ENCODE measurements around the gene GDI2.
"Not testable (repeated sequence)": the region's sequence is repeated elsewhere in the genome, so short reads cannot be mapped to it uniquely, and the experiment has no call there.

Gene GDI2

GRCh38 chr10:5830629-5831445 is 17.6 kb upstream of the GDI2 start:
- DNase-seq, result no peak
- in situ Hi-C loops (cut with HindIII; ENCODE audit: low pct_ligation_motif_present, low pct_unique_long_range_greater_than_20kb, low sequenced_read_pairs), result no loop called here

GRCh38 chr10:5829267-5829666 is 16.0 kb upstream of the GDI2 start:
- in situ Hi-C loops (cut with HindIII; ENCODE audit: low pct_ligation_motif_present, low pct_unique_long_range_greater_than_20kb, low sequenced_read_pairs), result no loop called here
- DNase-seq, result no peak

DNA sequence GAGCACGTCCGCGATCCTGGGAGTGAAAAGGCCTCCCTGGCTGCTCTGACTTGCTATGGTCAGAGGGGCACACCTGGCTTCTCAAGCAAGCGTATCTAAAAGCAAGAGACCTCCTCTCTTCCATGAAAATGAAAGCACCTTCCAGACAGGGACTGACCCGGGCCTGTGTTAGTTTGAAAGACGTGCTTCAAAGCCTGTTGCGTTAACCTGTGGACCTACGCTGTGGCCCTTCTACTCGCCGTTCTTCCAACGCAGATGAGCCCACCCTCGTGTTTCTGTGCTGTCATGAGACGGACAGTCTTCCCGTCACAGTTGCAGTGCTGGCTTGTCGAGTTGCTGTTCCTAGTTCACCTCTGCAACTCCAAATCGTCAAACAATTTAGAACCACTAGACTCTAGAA is 15.5 kb upstream of the GDI2 start:
- DNase-seq, result no peak
- in situ Hi-C loops (cut with HindIII; ENCODE audit: low pct_ligation_motif_present, low pct_unique_long_range_greater_than_20kb, low sequenced_read_pairs), result no loop called here

DNA sequence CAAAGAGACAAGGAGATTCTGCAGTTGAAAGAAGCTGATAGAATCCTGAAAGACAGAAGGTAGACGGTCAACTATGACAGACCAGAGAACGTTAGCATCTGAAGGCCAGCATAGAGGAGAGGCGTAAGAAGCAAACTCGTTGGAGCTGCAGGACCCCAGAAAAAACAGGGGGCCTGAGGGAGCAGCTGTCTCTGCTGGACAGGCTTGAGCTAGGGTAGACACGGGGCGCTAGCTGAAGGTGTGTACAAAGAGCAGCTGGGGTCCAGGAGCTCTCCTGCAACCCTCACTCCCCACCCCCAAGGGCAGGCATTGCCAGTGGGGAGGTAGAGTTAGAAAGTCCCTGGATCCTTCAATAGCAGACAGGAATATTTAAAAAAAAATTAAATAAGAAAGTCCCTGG is 14.6 kb upstream of the GDI2 start:
- no peak for DNase-seq
- in situ Hi-C loops (cut with HindIII; ENCODE audit: low pct_ligation_motif_present, low pct_unique_long_range_greater_than_20kb, low sequenced_read_pairs), result no loop called here

DNA sequence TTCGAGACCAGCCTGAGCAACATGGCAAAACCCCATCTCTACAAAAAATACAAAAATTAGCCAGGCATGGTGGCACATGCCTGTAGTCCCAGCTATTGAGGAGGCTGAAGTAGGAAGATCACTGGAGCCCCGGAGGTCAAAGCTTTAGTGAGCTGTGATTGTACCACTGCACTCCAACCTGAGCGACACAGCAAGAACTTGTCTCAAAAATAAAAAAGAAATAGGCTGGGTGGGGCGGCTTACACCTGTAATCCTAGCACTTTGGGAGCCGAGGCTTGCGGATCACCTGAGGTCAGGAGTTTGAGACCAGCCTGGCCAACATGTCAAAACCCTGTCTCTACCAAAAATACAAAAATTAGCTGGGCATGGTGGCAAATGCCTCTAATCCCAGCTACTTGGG is 13.3 kb upstream of the GDI2 start:
- in situ Hi-C loops (cut with HindIII; ENCODE audit: low pct_ligation_motif_present, low pct_unique_long_range_greater_than_20kb, low sequenced_read_pairs); DNase-seq: not testable (repeated sequence)

DNA sequence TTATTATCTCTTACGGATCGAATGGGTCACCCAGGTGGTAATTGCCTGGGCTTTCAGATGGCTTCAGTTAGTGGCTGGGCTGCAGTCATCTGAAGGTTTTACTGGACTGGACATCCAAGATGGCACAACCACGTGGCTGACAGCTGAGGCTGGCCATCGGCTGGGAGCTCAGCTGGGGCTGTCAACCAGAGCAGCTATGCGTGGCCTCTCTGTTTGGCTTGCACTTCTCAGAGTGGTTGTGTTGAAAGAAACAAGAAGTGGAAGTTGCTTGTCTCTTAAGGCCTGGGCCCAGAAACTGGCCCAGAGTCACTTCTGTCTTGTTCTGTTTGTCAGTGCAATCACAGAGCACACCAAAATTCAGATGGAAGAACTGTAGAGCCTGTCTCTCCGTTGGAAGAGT is 5.7 kb upstream of the GDI2 start:
- in situ Hi-C loops (cut with HindIII; ENCODE audit: low pct_ligation_motif_present, low pct_unique_long_range_greater_than_20kb, low sequenced_read_pairs), result no loop called here

GRCh38 chr10:5818048-5818331 is 4.8 kb upstream of the GDI2 start:
- in situ Hi-C loops (cut with HindIII; ENCODE audit: low pct_ligation_motif_present, low pct_unique_long_range_greater_than_20kb, low sequenced_read_pairs), result no loop called here
- DNase-seq, result no peak

More for the DNA sequence above, 5.7 kb upstream of the GDI2 start:
- DNase-seq, result no peak

- in situ Hi-C loops (cut with HindIII; ENCODE audit: low pct_ligation_motif_present, low pct_unique_long_range_greater_than_20kb, low sequenced_read_pairs), result no loop called here
- no peak for DNase-seq
Observed at GRCh38 chr10:5817322-5818047, 4.3 kb upstream of the GDI2 start.

DNA sequence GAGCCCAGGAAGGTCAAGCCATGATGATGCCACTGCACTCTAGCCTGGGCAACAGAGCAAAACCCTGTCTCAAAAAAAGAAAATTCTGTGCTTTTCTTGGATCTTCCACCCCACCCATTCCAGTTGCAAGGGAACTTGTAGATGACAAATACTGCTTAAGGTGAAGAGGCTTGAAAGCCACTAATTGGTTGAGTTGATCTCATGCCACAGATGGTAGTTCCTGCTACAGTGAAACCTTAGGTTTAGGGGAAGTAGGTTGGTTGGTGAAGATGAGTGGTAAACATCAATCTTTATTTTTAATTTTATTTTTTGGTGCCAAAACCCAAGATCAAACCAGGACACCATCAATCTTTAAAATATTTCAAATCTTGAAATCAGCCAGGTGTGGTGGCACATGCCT is 2.9 kb upstream of the GDI2 start:
- DNase-seq, result no peak
- in situ Hi-C loops (cut with HindIII; ENCODE audit: low pct_ligation_motif_present, low pct_unique_long_range_greater_than_20kb, low sequenced_read_pairs), result no loop called here

DNA sequence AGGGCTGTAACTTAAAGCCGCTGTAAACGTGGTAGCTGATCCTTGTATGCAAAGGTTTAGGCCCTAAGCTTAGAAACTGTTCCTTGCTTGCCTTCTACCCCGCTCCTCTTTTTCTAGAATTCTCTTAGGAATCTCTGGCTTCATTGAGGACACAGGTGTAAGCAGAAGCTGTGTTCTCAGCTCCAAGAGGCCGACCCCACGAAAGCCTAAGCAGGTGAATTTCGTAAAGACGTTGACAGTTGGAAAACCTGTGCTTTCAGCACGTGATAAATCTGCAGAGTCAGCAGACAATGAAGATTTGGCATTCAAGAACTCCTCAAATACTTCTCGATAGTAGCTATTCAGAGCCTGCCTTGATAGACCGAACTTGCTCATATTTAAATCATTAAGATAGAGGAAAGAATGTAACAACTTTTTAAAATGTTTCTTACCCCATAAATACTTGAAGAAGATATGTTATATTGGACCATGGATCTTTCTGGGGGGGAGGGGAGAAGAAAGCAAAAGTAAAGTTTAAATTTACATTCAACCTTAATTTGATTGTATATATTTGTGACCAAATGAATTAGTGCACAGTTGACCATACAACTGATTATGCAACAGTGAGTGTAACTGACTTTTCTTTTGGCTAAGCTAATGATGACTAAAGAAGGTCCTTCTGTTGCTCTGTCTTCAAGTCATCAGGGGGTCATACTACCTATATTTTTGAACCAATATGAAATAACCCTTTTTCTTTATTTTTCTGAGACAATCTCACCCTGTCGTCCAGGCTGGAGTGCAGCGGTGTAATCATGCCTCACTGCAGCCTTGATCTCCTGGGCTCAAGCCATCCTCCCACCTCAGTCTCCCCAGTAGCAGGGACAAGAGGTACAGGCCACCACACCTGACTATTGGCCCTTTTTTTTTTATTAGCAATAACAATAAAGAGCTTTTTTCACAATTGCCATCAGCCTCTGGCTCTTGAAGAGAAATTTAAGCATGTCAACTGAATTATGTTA is 1.2 kb upstream of the GDI2 start:
- DNase-seq, result peak; percentile 15
- in situ Hi-C loops (cut with HindIII; ENCODE audit: low pct_ligation_motif_present, low pct_unique_long_range_greater_than_20kb, low sequenced_read_pairs), result no loop called here

DNA sequence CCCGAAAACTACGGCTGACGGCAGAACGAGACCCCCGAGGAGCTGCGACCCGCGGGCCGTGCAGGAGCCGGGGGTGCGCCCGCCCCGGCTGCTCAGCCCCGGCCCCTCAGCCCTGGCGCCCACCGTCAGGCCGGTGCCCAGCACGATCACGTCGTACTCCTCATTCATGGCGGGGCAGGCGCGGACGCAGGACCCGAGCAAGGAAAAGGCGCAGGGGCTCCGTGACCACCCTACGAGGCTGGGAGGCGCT is 218 bp downstream of the GDI2 start:
- in situ Hi-C loops (cut with HindIII; ENCODE audit: low pct_ligation_motif_present, low pct_unique_long_range_greater_than_20kb, low sequenced_read_pairs), result no loop called here
- no peak for DNase-seq

DNA sequence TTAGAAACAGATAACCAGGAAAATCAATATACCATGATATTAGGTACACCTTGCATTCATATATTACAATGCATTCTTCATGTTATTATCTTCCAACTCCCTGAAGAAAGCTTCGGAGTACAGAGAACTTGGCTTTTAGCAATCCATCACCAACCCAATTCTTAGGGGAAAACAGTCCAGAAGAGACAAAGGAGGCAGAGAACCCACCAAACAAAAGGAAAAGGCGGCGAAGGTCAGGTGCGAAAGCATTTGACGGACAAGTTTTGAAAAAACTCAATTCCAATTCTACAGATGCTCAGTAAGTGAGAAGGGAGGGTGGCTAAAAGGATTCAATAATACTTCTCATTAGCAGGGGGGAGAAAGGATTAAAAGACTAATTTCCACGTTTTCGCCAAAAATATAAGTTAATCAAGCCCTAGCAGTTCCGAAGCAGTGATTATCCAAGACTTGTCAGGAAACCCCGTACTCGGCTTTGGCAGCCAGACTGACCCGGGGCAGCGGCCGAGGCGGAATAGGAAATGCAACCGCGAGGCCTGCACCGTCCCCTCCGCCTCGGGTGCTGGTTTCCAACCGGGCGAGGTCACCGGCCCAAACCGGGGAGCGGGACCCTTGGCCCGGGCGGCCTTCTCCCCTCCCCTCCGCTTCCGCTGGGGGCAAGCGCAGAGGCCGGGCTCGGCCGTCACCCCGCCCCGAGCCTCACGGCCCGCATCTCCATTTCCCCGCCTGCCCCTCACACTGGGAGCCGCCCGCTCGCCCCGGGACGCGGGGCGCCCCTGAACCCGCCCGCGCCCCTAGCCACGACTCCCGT is 747 bp downstream of the GDI2 start:
- in situ Hi-C loops (cut with HindIII; ENCODE audit: low pct_ligation_motif_present, low pct_unique_long_range_greater_than_20kb, low sequenced_read_pairs), result no loop called here
- DNase-seq, result peak; percentile 33

GRCh38 chr10:5811387-5811821 is 1.8 kb downstream of the GDI2 start:
- in situ Hi-C loops (cut with HindIII; ENCODE audit: low pct_ligation_motif_present, low pct_unique_long_range_greater_than_20kb, low sequenced_read_pairs), result no loop called here
- peak; percentile 9 for DNase-seq

GRCh38 chr10:5810225-5810624 is 3.0 kb downstream of the GDI2 start:
- in situ Hi-C loops (cut with HindIII; ENCODE audit: low pct_ligation_motif_present, low pct_unique_long_range_greater_than_20kb, low sequenced_read_pairs), result no loop called here
- no peak for DNase-seq

DNA sequence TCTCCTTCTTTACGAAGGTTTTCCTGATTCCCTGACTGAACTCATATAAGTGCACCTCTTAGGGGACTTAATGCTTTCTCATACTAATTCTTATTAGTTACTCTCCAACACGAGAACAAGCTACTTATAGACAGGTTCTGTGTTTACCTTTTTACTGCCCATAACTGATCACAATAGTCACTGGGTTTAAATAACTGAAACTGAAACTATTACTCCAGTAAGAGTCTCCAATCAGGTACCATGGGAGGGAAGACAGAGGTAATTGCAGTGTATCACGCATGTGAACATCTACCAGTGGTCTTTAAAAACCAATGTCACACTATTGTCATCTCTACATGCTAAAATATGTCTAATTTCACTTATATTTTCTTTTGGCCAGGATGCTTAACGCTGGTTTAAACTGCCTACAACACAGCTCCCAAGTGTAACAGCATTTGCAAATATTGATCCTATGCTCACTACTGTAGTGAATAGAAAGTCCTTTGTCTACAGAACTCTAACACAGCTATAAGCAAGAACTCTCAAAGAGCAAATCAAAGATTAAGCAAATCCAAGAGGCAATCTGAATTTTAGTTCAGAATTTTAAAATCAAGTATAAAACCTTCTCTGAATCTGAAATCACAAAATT is 3.6 kb downstream of the GDI2 start:
- peak; percentile 10 for DNase-seq
- in situ Hi-C loops (cut with HindIII; ENCODE audit: low pct_ligation_motif_present, low pct_unique_long_range_greater_than_20kb, low sequenced_read_pairs), result no loop called here

GRCh38 chr10:5808783-5809392 is 4.3 kb downstream of the GDI2 start:
- in situ Hi-C loops (cut with HindIII; ENCODE audit: low pct_ligation_motif_present, low pct_unique_long_range_greater_than_20kb, low sequenced_read_pairs); DNase-seq: not testable (repeated sequence)

- in situ Hi-C loops (cut with HindIII; ENCODE audit: low pct_ligation_motif_present, low pct_unique_long_range_greater_than_20kb, low sequenced_read_pairs), result no loop called here
Observed at GRCh38 chr10:5806745-5807144, 6.5 kb downstream of the GDI2 start.

GRCh38 chr10:5805711-5806110 is 7.5 kb downstream of the GDI2 start:
- DNase-seq, result no peak
- in situ Hi-C loops (cut with HindIII; ENCODE audit: low pct_ligation_motif_present, low pct_unique_long_range_greater_than_20kb, low sequenced_read_pairs), result no loop called here

More at GRCh38 chr10:5806745-5807144, 6.5 kb downstream of the GDI2 start:
- no peak for DNase-seq

Data from ACHN (cell line).